GM21515 (cell line): ENCODE data around the gene NAA20.
"Not testable (repeated sequence)": the region's sequence is repeated elsewhere in the genome, so short reads cannot be mapped to it uniquely, and the experiment has no call there.

ENCODE experiments used
- ATAC-seq: cut with Tn5 transposase; IDR thresholded peaks from one replicate; pipeline ENCODE4 v1.9.1; 2021; ENCODE audit not compliant: unreplicated experiment

The NAA20 gene

DNA sequence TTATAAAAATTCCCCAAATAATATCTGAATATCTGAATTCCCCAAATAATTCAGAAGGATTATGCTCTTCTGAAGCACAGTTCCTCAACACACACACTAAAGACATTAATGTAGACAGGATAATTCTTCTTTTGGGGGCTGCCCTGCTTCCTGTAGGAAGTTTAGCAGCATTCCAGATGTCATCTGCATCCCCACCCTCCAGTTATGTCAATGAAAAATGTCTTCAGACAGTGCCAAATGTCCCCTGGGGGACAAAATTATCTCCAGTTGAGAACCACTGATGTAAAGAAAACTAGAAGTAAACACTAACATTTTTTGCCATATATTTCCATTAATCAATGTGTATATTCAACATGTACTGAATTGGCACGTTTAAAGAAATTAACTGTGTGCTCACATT lies 25.9 kb upstream of the NAA20 start:
- ATAC-seq: no peak

- no peak for ATAC-seq
These were observed 25.3 kb upstream of the NAA20 start for GRCh38 chr20:19991854-19992253.

GRCh38 chr20:19992996-19993908 lies 23.9 kb upstream of the NAA20 start:
- ATAC-seq: no peak

- ATAC-seq: no peak
These were observed 23.0 kb upstream of the NAA20 start for GRCh38 chr20:19993958-19994669.

DNA sequence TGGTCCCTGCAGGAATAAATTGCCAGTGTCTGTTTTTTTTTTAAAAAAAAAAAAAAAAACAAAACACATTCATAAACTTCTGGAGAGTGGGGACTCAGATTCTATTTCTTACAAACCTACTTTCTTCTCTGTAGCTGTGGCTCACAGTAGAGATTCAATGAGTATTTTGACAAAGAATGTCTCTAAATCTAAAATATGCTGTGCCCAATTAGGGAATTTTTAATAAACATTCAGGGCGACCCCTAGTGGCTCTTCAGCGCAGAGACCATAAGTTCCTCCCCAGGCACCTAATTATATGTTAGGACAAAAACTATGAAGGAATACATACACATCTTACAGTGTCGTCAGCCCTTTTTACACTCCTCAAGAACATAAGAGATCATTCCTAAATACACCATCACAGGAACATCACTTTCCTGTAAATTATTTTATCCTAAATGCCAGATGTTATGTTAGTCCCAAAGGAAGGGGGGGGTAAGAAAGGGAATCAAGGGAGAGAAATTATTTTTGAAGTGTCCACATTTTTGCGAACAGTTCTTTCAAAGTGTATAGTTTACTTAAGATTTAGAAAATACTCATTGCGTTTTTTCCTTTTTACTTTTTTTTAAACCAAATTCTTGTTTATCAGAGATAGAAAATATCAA lies 21.8 kb upstream of the NAA20 start:
- ATAC-seq: no peak

- no peak for ATAC-seq
These were observed 20.9 kb upstream of the NAA20 start for GRCh38 chr20:19996222-19996621.

DNA sequence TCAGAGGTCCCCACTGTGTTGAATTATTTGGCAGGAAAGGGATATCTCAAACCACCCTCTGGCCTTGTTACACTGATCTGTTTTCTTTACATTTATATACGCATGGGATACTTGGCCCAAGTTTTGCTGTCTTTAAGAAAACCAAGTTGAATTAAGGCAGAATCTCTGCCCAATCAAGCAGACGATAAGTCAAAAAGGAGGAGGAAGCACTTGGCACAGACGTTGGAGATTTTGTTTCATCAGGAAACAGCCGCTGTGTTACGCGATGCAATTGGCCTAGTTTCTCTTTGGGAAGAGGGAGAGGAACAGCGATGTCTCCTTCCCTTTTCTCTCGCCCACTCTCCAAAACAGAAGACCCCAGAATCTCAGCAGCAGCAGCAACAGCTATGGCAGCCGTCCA lies 20.2 kb upstream of the NAA20 start:
- ATAC-seq: no peak

DNA sequence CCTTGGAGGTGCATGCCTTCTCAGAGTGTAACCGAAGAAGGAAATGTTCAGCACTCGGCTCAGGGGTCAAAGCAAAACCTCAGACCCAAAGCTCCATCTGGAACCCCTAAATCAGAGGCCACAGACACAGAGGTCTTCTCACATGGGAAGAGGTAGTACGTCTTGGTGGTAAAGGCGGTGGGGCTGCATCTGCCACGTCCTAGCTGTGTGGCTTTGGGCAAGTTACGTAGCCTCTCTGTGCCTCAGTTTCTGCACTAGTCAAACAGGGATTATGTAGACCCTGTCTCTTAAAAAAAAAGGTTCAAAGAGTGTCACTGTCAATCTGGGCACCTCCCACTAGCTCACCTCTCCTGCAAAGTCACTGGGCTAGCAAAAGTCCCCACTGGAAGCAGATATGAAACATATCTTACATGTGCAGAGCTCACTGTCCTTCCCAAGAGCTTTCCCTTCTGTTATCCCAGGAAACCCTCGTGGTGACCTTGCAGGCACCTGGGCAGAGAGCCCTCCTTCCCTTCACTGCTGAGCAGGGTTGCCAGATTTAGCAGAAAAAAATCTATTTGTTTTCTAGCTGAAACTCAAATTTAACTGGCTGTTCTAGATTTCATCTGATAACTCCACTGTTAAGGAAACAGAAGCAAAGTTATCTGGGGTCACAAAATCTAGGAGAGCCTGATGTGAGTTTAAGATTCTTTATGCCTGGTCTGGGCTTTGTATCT lies 18.0 kb upstream of the NAA20 start:
- ATAC-seq: no peak

- ATAC-seq: no peak
These were observed 16.8 kb upstream of the NAA20 start for GRCh38 chr20:20000211-20000968.

DNA sequence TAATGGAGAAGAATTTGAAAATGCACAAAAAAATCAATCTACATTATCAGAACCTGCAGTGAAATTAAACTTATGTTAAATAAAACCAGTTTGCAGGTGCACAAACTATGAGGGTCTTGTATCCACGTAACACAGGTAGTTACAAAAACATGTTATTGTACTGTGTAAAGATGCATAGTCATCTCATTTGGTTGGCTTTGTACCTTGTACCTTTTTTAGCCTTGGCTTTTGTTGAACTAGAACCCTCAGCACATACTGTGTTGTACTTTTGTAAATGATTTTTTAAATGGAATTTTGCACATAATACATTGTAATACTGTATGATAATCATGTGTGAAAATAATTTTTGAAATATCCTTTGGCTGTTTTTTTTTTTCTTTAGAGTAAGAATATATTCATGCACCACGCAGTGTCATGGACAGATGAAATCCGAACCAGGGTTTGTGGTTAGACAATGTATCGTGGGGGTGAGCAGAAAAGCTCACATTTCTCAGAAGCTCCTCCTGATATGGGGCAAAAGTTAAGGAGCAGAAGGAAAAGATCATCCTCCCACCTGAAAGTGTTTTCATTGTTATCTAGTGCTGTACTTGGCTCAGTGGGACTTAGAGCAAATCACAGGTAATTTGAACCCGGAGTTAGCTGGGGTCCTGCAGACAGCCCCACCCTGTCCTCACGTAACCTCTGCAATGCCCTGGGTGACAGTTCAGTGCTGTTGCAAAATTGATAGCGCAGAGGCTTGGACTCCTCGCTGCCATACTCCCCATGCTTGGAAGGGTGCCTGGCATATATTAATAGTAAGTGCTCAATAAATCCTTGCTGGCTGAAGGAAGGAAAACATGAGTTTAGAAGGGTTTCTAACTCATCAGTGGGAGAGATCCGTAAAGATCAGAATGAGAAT lies 14.8 kb upstream of the NAA20 start:
- no peak for ATAC-seq

DNA sequence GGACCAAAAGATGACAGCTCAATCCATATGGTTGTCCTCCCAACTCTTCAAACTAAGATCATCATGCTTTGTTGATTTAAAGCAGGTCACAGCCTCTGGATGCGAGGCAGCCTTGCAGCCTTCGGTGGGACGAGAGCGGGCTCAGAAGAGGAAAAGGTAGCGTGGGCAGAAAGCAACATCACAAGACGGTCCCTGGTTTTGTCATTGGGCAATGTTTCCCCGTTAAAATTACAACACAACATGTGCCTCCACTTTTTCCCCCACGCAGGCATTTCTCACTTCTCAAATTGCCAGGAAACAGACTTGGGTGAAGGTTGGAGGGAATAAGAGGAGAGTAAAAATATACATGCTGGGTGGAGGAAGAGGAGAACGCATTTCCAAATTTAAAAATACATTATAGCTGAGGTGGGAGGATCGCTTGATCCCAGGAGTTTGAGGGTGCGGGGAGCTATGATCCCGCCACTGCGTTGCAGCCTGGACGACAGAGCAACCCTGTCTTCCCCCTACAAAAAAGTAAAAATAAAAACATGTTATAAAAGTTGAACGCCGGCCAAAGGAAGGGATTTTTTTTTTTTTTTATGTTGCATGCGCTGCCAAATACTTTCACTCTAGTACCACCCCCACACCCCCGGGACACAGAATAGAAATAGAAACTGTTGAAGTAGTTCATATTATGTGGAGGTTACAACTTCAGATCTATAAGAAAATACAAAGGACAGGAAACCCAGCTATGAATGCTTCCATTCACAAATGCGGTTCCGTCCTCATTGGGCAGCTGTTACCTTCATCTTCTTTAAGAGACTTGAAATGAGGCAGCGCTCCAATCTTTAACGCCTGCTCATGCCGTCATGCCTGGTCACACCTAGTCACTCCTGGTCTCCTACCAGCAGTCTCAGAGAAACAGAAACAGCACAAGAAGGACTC lies 13.9 kb upstream of the NAA20 start:
- ATAC-seq: no peak

- not testable (repeated sequence) for ATAC-seq
These were observed 13.2 kb upstream of the NAA20 start for GRCh38 chr20:20003955-20004322.

- no peak for ATAC-seq
These were observed 11.8 kb upstream of the NAA20 start for GRCh38 chr20:20005342-20005741.

GRCh38 chr20:20009784-20010253 lies 7.3 kb upstream of the NAA20 start:
- ATAC-seq: no peak

- no peak for ATAC-seq
These were observed 6.3 kb upstream of the NAA20 start for GRCh38 chr20:20010639-20011500.

- no peak for ATAC-seq
These were observed 4.6 kb upstream of the NAA20 start for GRCh38 chr20:20012541-20012940.

GRCh38 chr20:20014659-20015058 lies 2.5 kb upstream of the NAA20 start:
- no peak for ATAC-seq
